HEK293 (cell line): ENCODE measurements around the gene P2RX2.

ENCODE experiments used
- CTCF ChIA-PET: fragments of 350-600 bp; formaldehyde crosslinking; extraction: SDS; loops from one replicate; lab custom pipeline; 2021; ENCODE audit warnings: antibody characterized with exemption; lab: Yijun Ruan, JAX
- POLR2A ChIA-PET: fragments of 300-600 bp; formaldehyde crosslinking; extraction: SDS; loops from one replicate; lab custom pipeline; 2020; ENCODE audit warnings: antibody characterized with exemption, inconsistent platforms; lab: Yijun Ruan, JAX
- H3K27ac ChIP-seq: fragments of 200-500 bp; sonication (Bioruptor generic); 2 replicates; pipeline ENCODE4 v1.5.1; 2014; ENCODE audit warnings: low read depth, low read length, control low read depth, inconsistent platforms; ENCODE audit errors: extremely low read depth
- H3K36me3 ChIP-seq, 2 experiments: fragments of 200-500 bp in 1 of 2; sonication (Bioruptor generic) in 1 of 2; 1 replicate in 1 of 2; 2 replicates in 1 of 2; pipeline ENCODE4 v1.5.1; 2014 to 2017; ENCODE audit warnings: inconsistent platforms in 2 of 2, low read length in 2 of 2; ENCODE audit not compliant: control insufficient read depth in 2 of 2, insufficient read depth in 1 of 2
- H3K4me1 ChIP-seq: fragments of 200-500 bp; sonication (Bioruptor generic); 2 replicates; pipeline ENCODE4 v1.5.1; 2014; ENCODE audit warnings: mild to moderate bottlenecking, low read length, inconsistent platforms; ENCODE audit not compliant: control insufficient read depth, insufficient read depth
- H3K4me3 ChIP-seq: 2 replicates; pipeline ENCODE4 v1.5.1; 2011; ENCODE audit warnings: low read depth, mild to moderate bottlenecking, control low read depth, low read length, moderate library complexity
- H3K9me3 ChIP-seq: fragments of 200-500 bp; sonication (Bioruptor generic); 2 replicates; pipeline ENCODE4 v1.5.1; 2014; ENCODE audit warnings: low read depth, low read length, inconsistent platforms; ENCODE audit not compliant: control insufficient read depth, insufficient read depth
- AEBP2 ChIP-seq: fragments of 450-650 bp; formaldehyde crosslinking; IDR thresholded peaks from 2 replicates; pipeline ENCODE4 v1.5.1; 2016; ENCODE audit warnings: missing biosample characterization, missing genetic modification characterization, borderline replicate concordance
- GFI1B ChIP-seq: fragments of 450-650 bp; formaldehyde crosslinking; IDR thresholded peaks from 2 replicates; pipeline ENCODE4 v1.5.1; 2016; ENCODE audit warnings: missing biosample characterization, missing genetic modification characterization
- OSR2 ChIP-seq: fragments of 450-650 bp; formaldehyde crosslinking; IDR thresholded peaks from 2 replicates; pipeline ENCODE4 v1.5.1; 2016; ENCODE audit warnings: missing biosample characterization, missing genetic modification characterization
- PRDM10 ChIP-seq: fragments of 450-650 bp; formaldehyde crosslinking; IDR thresholded peaks from 2 replicates; pipeline ENCODE4 v1.5.1; 2016; ENCODE audit warnings: missing biosample characterization, missing genetic modification characterization
- ZBTB6 ChIP-seq: fragments of 450-650 bp; formaldehyde crosslinking; IDR thresholded peaks from 2 replicates; pipeline ENCODE4 v1.5.1; 2017; ENCODE audit warnings: missing biosample characterization, missing genetic modification characterization
- ZFHX2 ChIP-seq: fragments of 450-650 bp; formaldehyde crosslinking; conservative IDR thresholded peaks from 2 replicates; pipeline ENCODE4 v1.5.1; 2016; ENCODE audit warnings: missing biosample characterization, missing genetic modification characterization
- ZIC2 ChIP-seq: fragments of 450-650 bp; formaldehyde crosslinking; IDR thresholded peaks from 2 replicates; pipeline ENCODE4 v1.5.1; 2016; ENCODE audit warnings: missing biosample characterization, missing genetic modification characterization
- ZNF16 ChIP-seq: fragments of 450-650 bp; formaldehyde crosslinking; IDR thresholded peaks from 2 replicates; pipeline ENCODE4 v1.5.1; 2016; ENCODE audit warnings: low read depth, missing biosample characterization, missing genetic modification characterization
- ZNF221 ChIP-seq: fragments of 450-650 bp; formaldehyde crosslinking; IDR thresholded peaks from 2 replicates; pipeline ENCODE4 v1.5.1; 2017; ENCODE audit warnings: missing biosample characterization, missing genetic modification characterization, borderline replicate concordance
- ZNF335 ChIP-seq: fragments of 450-650 bp; formaldehyde crosslinking; conservative IDR thresholded peaks from 2 replicates; pipeline ENCODE4 v1.5.1; 2016; ENCODE audit warnings: missing biosample characterization, missing genetic modification characterization
- ZNF362 ChIP-seq: fragments of 450-650 bp; formaldehyde crosslinking; IDR thresholded peaks from 2 replicates; pipeline ENCODE4 v1.5.1; 2016; ENCODE audit warnings: missing biosample characterization, missing genetic modification characterization
- ZNF398 ChIP-seq: fragments of 450-650 bp; formaldehyde crosslinking; IDR thresholded peaks from 2 replicates; pipeline ENCODE4 v1.5.1; 2017; ENCODE audit warnings: missing biosample characterization, missing genetic modification characterization
- ZNF521 ChIP-seq: fragments of 450-650 bp; formaldehyde crosslinking; IDR thresholded peaks from 2 replicates; pipeline ENCODE4 v1.5.1; 2017; ENCODE audit warnings: missing biosample characterization, mild to moderate bottlenecking, missing genetic modification characterization
- ZNF548 ChIP-seq: fragments of 450-650 bp; formaldehyde crosslinking; IDR thresholded peaks from 2 replicates; pipeline ENCODE4 v1.5.1; 2016; ENCODE audit warnings: missing biosample characterization, missing genetic modification characterization
- ZNF549 ChIP-seq: fragments of 450-650 bp; IDR thresholded peaks from 2 replicates; pipeline ENCODE4 v1.5.1; 2018; ENCODE audit warnings: missing biosample characterization, missing genetic modification characterization, mild to moderate bottlenecking, inconsistent platforms, moderate library complexity
- ZNF645 ChIP-seq: fragments of 450-650 bp; formaldehyde crosslinking; IDR thresholded peaks from 2 replicates; pipeline ENCODE4; 2016; ENCODE audit warnings: missing biosample characterization, missing genetic modification characterization
- ZNF654 ChIP-seq: fragments of 450-650 bp; formaldehyde crosslinking; IDR thresholded peaks from 2 replicates; pipeline ENCODE4 v1.5.1; 2016; ENCODE audit warnings: low read depth, missing biosample characterization, missing genetic modification characterization
- ZNF664 ChIP-seq: fragments of 450-650 bp; formaldehyde crosslinking; IDR thresholded peaks from 2 replicates; pipeline ENCODE4 v1.5.1; 2016; ENCODE audit warnings: missing biosample characterization, missing genetic modification characterization
- ZNF670 ChIP-seq: fragments of 450-650 bp; formaldehyde crosslinking; IDR thresholded peaks from 2 replicates; pipeline ENCODE4 v1.5.1; 2016; ENCODE audit warnings: missing biosample characterization, missing genetic modification characterization, low read depth
- ZNF701 ChIP-seq: fragments of 450-650 bp; formaldehyde crosslinking; IDR thresholded peaks from 2 replicates; pipeline ENCODE4 v1.5.1; 2016; ENCODE audit warnings: missing biosample characterization, missing genetic modification characterization
- ZNF792 ChIP-seq: fragments of 450-650 bp; formaldehyde crosslinking; IDR thresholded peaks from 2 replicates; pipeline ENCODE4 v1.5.1; 2016; ENCODE audit warnings: missing biosample characterization, missing genetic modification characterization
- ZSCAN30 ChIP-seq: fragments of 450-650 bp; IDR thresholded peaks from 2 replicates; pipeline ENCODE4 v1.5.1; 2018; ENCODE audit warnings: missing biosample characterization, mild to moderate bottlenecking, missing genetic modification characterization, moderate library complexity

Gene P2RX2

GRCh38 chr12:132596016-132596415 lies 22.6 kb upstream of the P2RX2 start:
- Histone ChIP-seq H3K9me3 (no peaks in the 10 kb centered on the region), H3K36me3 (no peaks in the 10 kb centered on the region), H3K4me3 (no peak overlapping the region), H3K4me1 (0 out of 2 replicates have a peak, but pooled peaks cover 3% of the 10 kb centered on the region), H3K27ac (no peak overlapping the region)
- POLR2A ChIA-PET: no interaction called here
- TF ChIP-seq ZBTB6 (tag by site-specific recombination) (peak; percentile 64; the same call in 1 of the 2 replicates), PRDM10 (tag by site-specific recombination) (no peak), GFI1B (tag by site-specific recombination) (no peak), ZNF521 (no peak)
- CTCF ChIA-PET: interaction anchor here (0.5 to 2.1 kb wide), 3 partner anchors 35 to 381 kb away, joined by 3 to 9 read pairs (median 7); no protein-coding TSS in a partner anchor

GRCh38 chr12:132597333-132598316 lies 21.0 kb upstream of the P2RX2 start:
- Histone ChIP-seq H3K36me3 (no peaks in the 10 kb centered on the region), H3K9me3 (no peaks in the 10 kb centered on the region), H3K4me1 (0 out of 2 replicates have a peak, but pooled peaks cover 3% of the 10 kb centered on the region), H3K4me3 (peak overlapping the region; percentile 44), H3K27ac (no peak overlapping the region)
- ChIA-PET CTCF (interaction anchor here (0.6 to 2.1 kb wide), 3 partner anchors 35 to 183 kb away, joined by 3 to 9 read pairs (median 7); no protein-coding TSS in a partner anchor), POLR2A (no interaction called here)
- TF ChIP-seq ZNF549 (no peak), ZNF548 (tag by site-specific recombination) (peak; percentile 30; the same call in 1 of the 2 replicates), ZNF792 (no peak), ZNF654 (tag by site-specific recombination) (no peak), ZNF645 (tag by site-specific recombination) (peak; percentile 82; the same call in 1 of the 2 replicates), ZNF398 (tag by site-specific recombination) (peak; percentile 62; the same call in 1 of the 2 replicates), ZNF362 (tag by site-specific recombination) (no peak), ZNF664 (tag by site-specific recombination) (no peak), ZFHX2 (peak; percentile 30; the same call in 1 of the 2 replicates), ZNF701 (tag by site-specific recombination) (0 out of 2 replicates have a peak, but pooled peaks have one; percentile 62), ZIC2 (tag by site-specific recombination) (no peak), AEBP2 (tag by site-specific recombination) (no peak), ZNF670 (no peak; the same call in 1 of the 2 replicates), ZNF335 (tag by site-specific recombination) (peak; percentile 47; the same call in 1 of the 2 replicates), ZNF221 (tag by site-specific recombination) (no peak), OSR2 (tag by site-specific recombination) (peak; percentile 24; the same call in 1 of the 2 replicates), ZNF16 (tag by site-specific recombination) (no peak), ZSCAN30 (tag by site-specific recombination) (no peak)
